HG02571 (cell line): ENCODE data around the gene CPVL.
"Not testable (repeated sequence)": the region's sequence is repeated elsewhere in the genome, so short reads cannot be mapped to it uniquely, and the experiment has no call there.

ENCODE experiments used
- ATAC-seq: cut with Tn5 transposase; IDR thresholded peaks from one replicate; pipeline ENCODE4 v1.9.1; 2021; ENCODE audit warnings: mild to moderate bottlenecking, moderate library complexity; ENCODE audit not compliant: unreplicated experiment

Gene CPVL

GRCh38 chr7:29093091-29093490 is 53.2 kb downstream of the CPVL start:
- ATAC-seq = not testable (repeated sequence)

GRCh38 chr7:29091715-29092114 is 54.6 kb downstream of the CPVL start:
- ATAC-seq = peak; percentile 97

GRCh38 chr7:29090836-29091601 is 55.3 kb downstream of the CPVL start:
- ATAC-seq = peak; percentile 17

DNA sequence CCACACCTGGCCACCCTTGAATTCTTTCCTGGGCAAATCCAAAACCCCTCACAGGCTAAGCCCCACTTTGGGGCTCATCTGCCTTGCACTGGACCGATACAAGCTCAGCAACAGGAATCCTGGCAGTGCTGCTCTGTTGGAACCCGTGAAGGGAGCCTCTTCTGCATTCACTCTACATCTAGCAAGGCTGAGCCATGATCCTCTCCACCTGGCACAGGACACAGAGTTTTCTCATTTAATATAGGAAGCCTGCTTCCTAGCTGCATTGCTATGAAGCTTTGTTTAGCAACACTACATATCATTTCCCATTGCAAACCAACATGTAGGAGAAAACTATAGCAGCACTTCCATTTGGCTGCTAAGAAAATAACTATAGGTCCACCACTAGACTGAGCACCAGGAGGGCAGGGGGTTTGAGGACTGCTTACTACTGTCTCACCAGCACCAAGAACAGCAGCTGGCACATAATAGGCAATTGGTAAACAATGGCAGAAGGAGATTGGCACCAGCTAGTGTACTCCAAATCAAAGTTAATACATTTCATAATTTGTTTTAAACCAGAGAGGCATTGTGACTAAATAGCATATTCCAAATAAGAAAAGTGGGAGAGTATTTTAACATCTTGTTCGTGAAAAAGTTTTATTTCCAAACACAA is 56.1 kb downstream of the CPVL start:
- ATAC-seq = no peak

DNA sequence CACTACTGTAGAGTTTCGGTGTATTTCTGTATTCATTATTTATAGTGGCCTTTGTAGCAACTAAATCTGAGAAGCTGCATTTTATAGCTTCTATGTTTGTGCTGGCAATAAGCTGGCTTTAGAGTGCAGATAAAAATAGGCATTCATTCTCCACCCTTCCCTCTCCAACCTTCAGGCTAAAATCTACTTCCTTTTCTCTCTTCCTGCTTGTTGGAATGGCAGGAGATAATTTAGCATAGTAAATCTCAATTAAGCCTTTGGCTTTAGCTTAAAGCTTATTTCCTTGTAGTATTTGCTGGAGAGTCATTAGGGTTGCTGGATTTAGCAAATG is 58.5 kb downstream of the CPVL start:
- no peak for ATAC-seq

- ATAC-seq = no peak
Measured at GRCh38 chr7:29086545-29086944, 59.8 kb downstream of the CPVL start.

DNA sequence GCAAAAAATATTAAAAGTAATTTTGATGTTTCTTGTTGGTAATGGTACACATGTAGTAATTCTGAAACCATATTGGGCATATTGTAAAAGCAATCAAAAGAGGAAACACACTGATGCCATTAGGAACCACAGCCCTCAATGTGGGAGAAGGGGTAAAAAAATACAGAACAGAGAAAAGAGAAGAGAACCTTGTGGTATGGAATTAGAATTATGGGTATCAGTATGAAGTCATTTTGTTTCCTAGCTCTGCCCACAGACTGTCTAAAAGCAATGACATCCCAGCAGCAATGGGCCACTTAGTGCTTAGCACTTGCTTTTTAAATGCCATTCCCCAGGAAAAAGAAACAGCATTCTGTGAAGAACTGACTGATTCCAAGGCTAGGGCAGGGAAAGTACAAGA is 61.5 kb downstream of the CPVL start:
- ATAC-seq = no peak

DNA sequence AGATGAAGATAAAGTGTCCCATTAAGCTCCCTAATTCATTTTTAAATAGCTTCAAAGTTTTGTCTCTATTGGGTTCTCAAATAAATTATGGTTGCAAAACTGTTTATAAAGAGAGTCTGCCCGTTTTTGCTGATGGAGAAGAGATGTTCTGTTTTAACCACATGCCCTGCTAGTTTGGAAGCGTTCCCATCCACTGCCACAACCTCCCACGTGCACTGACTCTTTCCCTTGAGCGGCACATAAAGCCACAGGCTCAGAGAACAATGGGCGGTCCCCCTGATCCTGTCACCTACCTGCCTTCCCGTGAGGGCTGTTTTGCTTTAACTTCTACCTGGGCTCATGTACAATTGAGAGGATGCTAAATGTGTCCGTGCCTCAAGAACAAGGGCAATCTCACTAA is 65.5 kb downstream of the CPVL start:
- ATAC-seq = no peak

GRCh38 chr7:29078311-29079260 is 67.8 kb downstream of the CPVL start:
- no peak for ATAC-seq

GRCh38 chr7:29077854-29078253 is 68.5 kb downstream of the CPVL start:
- no peak for ATAC-seq

GRCh38 chr7:29077176-29077575 is 69.2 kb downstream of the CPVL start:
- no peak for ATAC-seq

GRCh38 chr7:29076631-29077030 is 69.7 kb downstream of the CPVL start:
- no peak for ATAC-seq

DNA sequence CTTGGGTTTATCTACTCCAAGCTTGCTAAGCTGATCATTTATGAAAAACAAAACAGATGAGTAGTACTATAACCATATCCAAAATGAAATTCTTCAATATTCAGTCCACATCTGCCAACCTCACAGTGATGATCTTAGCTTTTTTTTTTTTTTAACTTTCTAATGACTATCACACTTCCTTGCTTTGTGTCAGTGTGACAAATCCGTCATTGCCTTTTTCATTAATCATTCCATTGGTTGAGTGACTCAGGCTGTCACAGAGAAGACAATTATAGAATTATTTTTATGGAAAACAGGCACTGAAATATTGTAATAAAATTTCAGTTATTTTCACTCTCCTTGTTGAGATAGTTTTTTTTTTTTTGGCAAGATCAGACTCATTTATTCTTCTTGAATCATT is 70.7 kb downstream of the CPVL start:
- ATAC-seq = no peak

DNA sequence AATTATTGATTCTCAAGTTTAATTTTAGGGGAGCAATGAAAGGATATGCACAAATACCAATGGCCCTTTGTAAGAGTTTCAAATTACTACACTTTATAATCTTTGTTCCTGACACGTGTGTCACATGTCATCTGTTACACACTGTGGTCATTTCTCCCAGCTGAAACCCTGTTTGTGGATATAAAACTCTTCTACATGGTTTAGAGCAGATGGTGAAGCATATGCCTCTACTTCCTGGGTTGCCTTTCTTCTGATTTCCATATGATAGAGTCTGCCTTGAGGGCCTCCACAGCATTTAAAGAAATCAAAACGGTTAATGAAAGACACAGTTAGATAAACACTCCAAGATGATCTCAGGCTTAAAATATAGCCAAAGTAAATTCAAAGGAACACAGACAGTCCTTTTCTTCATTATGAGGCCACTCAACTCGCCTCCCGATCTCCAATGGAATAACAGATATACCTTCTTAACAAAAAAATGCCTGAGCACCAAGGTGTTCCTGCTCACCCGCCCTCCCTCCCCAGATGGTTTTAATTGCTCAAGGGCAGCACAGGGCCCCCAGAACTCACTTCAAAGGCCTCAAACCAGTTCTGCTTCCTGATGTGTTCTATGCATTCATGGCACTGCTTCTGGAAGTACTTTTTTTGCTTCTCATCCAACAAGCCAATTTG is 75.0 kb downstream of the CPVL start:
- no peak for ATAC-seq

GRCh38 chr7:29066641-29067040 is 79.7 kb downstream of the CPVL start:
- ATAC-seq = no peak

GRCh38 chr7:29065181-29065857 is 81.0 kb downstream of the CPVL start:
- ATAC-seq = no peak

DNA sequence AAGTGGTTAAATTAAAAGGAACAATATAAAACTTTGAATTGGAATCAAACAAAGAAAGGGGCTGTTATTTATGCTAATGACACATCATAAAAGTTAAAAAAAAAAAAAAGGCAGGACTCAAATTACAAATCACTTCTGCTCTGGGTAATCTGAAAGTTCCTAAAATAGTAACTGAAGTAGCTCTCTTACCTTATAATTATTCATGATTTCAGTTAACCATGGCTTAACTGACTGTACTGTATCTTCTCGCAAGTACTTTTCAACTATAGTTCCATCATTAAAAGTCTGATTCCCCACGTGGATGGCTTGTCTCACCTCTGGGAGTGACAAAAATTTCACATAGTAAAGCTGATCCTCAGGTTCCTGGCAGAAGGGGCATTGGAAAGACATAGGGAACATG is 82.5 kb downstream of the CPVL start:
- ATAC-seq = no peak

DNA sequence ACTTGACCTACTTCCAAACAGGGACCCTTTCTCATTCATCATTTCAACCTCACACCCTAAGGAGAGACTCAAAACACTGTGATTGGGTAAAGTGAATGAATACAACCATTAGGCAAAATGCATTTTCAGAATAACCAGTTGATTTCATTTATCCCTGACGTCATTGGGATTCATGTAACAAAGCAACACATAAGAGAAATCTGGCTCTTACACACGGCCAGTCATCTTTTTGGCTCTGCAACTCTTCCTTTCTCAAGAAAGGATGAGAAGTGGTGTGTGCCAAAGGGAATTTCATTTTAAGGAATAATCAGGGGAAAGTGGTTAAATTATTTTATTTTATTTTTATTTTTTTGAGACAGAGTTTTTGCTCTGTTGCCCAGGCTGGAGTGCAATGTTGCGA is 83.1 kb downstream of the CPVL start:
- ATAC-seq = no peak

GRCh38 chr7:29053105-29053872 is 93.0 kb downstream of the CPVL start:
- no peak for ATAC-seq

DNA sequence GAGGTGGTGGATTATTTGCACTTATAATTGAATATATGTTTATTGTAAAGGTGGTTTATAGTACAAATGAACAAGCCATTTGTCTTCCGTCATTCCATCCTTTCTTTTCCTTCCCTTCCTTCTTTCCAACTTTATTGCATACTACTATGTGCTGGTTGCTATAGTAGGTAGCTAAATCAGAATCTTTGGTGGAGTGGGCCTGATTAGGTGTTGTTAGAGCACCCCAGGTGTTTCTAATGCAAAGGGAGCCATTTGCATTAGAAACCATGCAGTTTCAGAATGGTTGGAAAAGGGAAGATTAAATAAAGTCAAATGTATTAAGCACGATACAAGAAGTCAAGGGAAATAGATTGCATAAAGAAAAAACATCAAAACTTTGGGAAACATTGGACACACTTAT is 99.4 kb downstream of the CPVL start:
- no peak for ATAC-seq
